ENCODE measurements around the gene NOD1.
"Not testable (repeated sequence)": the region's sequence is repeated elsewhere in the genome, so short reads cannot be mapped to it uniquely, and the experiment has no call there.

The NOD1 gene

GRCh38 chr7:30478349-30479201 lies at the start of gene NOD1:
TSS of gene NOD1 (minus strand) at chr7:30478784. CDS start at chr7:30456921, 21,863 bp downstream.
- DNase-seq = no peak

GRCh38 chr7:30527297-30527696 lies 48.7 kb upstream of the NOD1 start:
- not testable (repeated sequence) for DNase-seq

GRCh38 chr7:30526163-30526562 lies 47.6 kb upstream of the NOD1 start:
- DNase-seq = no peak

- DNase-seq = no peak
Measured at GRCh38 chr7:30525429-30525828, 46.8 kb upstream of the NOD1 start.

- no peak for DNase-seq
Measured at GRCh38 chr7:30524545-30524944, 46.0 kb upstream of the NOD1 start.

- DNase-seq = no peak
Measured at GRCh38 chr7:30523466-30523865, 44.9 kb upstream of the NOD1 start.

GRCh38 chr7:30522159-30522558 lies 43.6 kb upstream of the NOD1 start:
- DNase-seq = no peak

GRCh38 chr7:30521532-30521931 lies 42.9 kb upstream of the NOD1 start:
- no peak for DNase-seq

GRCh38 chr7:30519122-30519521 lies 40.5 kb upstream of the NOD1 start:
- DNase-seq = no peak

- no peak for DNase-seq
Measured at GRCh38 chr7:30515761-30516160, 37.2 kb upstream of the NOD1 start.

GRCh38 chr7:30514776-30515175 lies 36.2 kb upstream of the NOD1 start:
- no peak for DNase-seq

- no peak for DNase-seq
Measured at GRCh38 chr7:30514177-30514576, 35.6 kb upstream of the NOD1 start.

GRCh38 chr7:30513762-30514161 lies 35.2 kb upstream of the NOD1 start:
- no peak for DNase-seq

- no peak for DNase-seq
Measured at GRCh38 chr7:30511973-30512662, 33.5 kb upstream of the NOD1 start.

- DNase-seq = no peak
Measured at GRCh38 chr7:30511494-30511893, 32.9 kb upstream of the NOD1 start.

- DNase-seq = no peak
Measured at GRCh38 chr7:30510124-30511075, 31.8 kb upstream of the NOD1 start.

- not testable (repeated sequence) for DNase-seq
Measured at GRCh38 chr7:30509171-30509857, 30.7 kb upstream of the NOD1 start.

GRCh38 chr7:30507346-30507900 lies 28.8 kb upstream of the NOD1 start:
- not testable (repeated sequence) for DNase-seq

GRCh38 chr7:30505174-30505697 lies 26.7 kb upstream of the NOD1 start:
- DNase-seq = no peak

GRCh38 chr7:30504301-30505173 lies 26.0 kb upstream of the NOD1 start, which contains the start of gene GGCT:
TSS of gene GGCT (minus strand) at chr7:30504829. CDS start at chr7:30504709, 120 bp downstream.
- peak; percentile 96 for DNase-seq
